Activated CD8-positive, alpha-beta memory T cell treated with anti-CD3 and anti-CD28 coated beads, Interleukin-2, amount 50 U/mL, for 1 hour (primary cell): ENCODE data around the gene FBLN1.

Experiments
- DNase-seq: peaks from one replicate; pipeline ENCODE4 v3.0.0-alpha.2; 2020; ENCODE audit errors: extremely low read depth

The FBLN1 gene

GRCh38 chr22:45503816-45504372, 1.2 kb downstream of the FBLN1 start:
- DNase-seq: no peak

DNA sequence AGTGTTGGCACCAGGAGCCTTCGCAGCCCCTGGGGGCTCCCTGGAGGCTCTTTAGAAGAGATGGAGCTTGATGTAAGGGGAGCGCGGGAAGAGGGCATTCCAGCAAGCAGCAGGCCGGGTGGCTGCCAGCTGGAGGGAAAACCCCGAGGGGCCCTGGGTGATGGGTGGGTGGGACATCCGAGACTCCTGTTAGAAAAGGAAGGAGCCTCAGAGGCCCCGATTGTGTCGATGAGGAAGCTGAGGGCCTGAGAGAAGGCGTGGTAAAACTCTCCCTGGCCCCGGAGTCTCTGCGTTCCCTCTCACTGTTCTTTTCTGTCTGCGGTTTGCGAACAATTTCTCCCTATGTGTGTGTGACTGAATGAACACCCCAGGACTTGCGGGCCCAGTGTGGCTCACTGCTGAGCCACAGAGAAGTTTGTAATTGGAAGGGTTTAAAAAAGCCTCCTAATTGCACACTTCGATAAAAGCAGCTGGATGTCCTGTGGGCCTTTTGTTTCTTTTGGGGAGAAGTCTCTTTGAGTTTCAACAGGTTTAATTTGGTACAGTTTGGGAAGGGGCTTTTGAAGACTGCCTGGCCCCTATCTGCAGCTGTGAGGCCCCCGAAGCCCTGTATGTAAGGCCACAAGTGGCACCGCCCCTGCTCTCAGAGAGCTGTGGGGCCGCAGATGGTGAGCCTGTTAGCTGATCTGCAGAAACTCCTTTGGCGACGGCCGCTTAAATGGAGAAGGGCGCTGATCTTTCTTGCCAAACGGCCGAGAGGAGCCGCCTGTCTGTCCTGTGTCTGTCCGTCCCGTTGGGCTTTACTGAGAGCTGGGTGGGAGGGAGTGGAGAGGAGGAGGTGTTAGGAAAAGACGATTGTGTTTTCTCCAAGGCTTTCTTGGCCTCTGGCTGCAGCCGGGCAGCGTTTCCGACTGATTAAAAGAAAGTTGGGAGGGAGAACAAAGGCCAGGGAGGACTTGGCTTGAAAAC, 2.0 kb downstream of the FBLN1 start:
- no peak for DNase-seq

DNA sequence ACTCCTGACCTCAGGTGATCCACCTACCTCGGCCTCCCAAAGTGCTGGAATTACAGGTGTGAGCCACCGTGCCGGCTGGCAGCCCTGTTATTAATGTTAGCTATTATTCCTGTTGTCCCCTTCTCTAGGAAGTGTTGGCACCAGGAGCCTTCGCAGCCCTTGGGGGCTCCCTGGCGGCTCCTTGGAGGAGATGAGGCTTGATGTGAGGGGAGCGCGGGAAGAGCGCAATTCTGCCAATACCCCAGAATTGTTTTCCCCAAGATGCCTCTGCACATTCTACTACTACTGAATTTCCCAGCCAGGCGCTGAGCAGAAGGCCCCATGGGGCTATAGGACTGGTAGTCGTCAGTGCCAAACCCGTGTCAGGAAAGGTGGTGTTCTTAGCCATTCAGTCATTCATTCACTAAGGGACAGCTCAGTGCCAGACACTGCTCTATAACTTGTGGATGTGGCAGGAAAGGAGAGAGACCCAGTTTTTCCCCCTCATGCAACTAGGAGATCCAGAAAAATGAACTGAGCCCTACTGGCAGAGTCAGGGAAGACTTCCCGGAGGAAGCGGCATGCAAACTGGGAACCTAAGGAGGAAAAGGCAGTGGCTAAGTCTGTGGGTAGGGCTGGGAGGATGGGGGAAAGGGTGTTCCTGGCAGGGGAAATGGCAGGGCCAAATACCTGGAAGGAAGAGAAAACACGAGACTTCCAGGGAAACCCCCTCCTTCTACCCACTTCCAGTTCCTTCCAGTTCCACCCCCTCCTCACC, 3.5 kb downstream of the FBLN1 start:
- no peak for DNase-seq

DNA sequence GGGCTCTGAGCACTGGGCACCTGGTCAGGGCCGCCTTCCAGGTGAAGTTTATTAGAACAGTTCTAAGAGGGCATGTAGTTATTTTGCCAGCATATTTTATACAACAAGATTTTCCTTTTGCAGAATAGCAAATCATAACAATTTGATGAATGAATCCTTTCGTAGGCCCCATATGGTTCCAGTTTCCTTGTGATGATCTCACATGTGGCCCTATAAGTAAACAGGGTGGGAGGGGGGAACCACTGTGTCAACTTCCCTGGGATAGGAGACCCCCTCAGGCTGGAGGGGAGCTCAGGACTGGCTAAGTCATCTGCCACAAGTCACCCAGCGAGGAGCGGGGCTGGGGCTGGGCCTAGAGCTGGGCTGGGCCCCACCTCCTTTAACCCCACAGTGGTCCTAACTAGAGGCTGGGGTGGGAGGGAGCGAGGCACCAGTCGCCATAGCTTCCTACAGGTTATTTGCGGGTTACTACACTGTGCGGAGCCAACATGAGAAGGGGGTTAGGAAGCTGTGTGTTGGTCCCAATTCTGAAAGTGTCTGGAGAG, 4.2 kb downstream of the FBLN1 start:
- no peak for DNase-seq

GRCh38 chr22:45507798-45508197, 5.1 kb downstream of the FBLN1 start:
- no peak for DNase-seq

DNA sequence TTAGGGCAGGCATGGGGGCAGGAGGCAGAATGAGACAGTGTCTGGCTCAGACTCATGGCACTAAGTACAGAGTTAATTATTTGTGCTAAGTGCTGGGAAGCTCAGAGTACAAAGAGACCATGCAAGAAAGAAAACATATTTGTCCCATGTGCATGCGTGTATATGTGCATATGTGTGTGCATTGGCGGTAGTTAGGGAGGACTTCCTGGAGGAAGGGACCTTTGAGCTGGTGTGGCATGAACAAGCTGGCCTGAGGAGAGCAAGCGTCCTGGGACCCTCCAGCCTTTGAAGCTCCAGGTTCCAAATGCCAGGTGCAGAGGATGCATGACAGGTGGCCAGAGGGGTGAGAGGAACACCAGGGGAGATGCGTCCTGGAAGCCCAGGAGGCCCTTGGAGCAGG, 6.1 kb downstream of the FBLN1 start:
- DNase-seq: no peak

DNA sequence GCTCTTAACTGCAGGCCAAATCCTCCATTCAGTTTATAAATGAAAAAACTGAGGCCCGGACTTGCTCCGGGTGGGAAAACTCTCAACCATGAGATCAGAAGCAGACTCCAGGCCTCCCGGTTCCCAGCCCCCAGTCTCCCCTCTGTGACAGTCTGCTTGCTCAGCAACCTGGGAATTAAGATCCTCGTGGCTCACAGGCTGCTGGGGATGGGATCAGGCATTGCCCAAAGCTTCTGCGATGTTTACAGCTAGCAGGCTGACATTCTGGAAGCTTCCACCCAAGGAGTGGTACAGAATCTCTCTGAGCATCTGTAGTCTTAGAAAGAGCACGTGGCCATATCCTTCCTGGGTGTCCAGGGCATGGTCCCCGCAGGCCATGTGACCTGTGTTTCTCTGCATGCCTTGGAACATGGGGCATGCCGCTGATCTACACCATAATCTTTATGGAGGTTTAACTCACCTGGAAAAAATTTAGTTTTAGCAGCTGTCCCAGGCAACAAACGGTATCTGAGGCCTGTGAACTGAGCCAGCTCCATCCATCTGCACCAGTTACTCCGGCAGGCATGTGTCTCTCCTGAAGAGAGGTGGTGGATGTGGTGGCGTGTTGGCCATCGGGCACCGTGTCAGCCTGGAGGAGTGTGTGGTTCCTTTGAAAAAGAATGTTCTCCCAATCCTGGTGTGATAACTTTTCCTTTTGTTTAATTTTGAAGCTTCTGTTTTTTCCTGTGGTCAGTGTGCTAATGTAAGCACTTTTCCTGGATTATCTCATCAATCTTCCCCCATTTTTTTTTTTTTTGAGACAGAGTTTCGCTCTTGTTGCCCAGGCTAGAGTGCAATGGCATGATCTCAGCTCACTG, 7.9 kb downstream of the FBLN1 start:
- DNase-seq: no peak

- no peak for DNase-seq
Observed at GRCh38 chr22:45511847-45512261, 9.2 kb downstream of the FBLN1 start.

- no peak for DNase-seq
Observed at GRCh38 chr22:45512363-45512762, 9.7 kb downstream of the FBLN1 start.

GRCh38 chr22:45515676-45516075, 13.0 kb downstream of the FBLN1 start:
- no peak for DNase-seq

GRCh38 chr22:45516163-45516562, 13.5 kb downstream of the FBLN1 start:
- DNase-seq: no peak

DNA sequence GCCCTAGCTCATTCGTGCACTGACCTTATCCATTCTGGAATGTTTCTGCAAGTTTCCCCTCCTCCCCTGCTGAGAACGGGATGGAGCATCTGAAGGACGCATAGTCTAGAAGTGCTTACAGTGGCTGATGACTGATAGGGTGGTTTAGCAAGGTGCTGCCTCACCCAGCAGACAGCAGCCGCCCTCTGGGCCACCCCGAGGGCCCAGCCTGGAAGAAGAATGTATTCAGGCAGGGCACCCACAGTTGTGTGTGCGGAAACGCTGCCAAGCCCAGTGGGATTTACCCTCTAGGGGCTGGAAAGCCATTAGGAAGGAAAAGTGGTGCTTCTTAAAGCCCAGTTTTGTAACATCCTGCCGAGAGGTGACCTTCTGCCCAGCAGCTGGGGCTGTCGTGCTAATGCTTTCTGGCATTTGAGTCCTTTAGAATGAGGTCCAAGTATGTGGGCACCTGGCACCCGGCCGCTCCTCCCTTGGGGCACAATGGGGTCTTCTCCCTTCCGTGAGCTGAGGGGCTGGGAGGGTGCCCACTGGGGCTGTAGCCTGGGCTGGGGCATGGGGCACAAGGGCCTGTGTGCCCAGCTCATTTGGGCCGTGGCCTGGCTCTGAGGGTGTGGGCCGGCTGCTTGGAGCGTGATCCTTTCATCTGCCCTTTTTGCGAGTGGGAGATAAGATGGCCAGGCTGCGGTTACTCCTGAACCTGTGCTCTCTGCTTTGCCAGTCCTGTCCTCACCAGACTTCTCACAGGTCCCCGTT, 14.4 kb downstream of the FBLN1 start:
- no peak for DNase-seq

- no peak for DNase-seq
Observed at GRCh38 chr22:45518136-45518535, 15.5 kb downstream of the FBLN1 start.

DNA sequence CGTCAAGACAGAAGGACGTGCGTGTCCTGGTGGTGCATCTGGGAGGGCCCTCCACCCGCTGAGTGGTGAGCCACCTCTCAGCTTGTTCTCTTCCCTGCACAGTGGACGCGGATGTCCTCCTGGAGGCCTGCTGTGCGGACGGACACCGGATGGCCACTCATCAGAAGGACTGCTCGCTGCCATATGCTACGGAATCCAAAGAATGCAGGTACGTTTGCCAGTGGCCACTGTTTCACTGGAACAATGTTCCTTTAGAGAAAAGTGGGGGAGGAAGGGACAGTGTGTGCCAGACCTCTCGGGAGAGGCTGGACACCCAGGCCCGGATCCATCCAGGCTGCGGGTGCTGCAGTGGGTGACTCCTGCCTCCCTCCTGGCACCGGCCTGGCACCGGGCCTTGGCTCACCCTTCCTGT, 15.9 kb downstream of the FBLN1 start:
- no peak for DNase-seq

DNA sequence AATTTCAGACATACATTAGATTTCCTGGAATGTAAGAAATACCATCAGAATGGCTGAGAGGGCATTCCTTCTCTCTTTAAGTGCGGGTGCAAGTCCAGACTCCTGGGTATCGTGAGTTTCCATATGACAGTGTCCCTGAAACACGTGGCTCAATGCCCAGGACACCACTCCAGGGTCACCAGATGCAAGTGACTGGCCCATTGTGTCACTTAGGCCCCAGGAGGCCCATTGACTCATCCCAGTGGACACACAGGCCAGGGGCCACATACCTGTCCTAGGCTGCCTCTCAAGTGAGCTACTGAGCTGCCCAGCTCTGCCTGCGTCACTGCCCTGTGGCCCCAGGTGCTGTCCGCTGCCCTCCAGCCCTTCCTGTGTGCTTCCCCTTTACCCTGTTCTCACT, 18.5 kb downstream of the FBLN1 start:
- no peak for DNase-seq

DNA sequence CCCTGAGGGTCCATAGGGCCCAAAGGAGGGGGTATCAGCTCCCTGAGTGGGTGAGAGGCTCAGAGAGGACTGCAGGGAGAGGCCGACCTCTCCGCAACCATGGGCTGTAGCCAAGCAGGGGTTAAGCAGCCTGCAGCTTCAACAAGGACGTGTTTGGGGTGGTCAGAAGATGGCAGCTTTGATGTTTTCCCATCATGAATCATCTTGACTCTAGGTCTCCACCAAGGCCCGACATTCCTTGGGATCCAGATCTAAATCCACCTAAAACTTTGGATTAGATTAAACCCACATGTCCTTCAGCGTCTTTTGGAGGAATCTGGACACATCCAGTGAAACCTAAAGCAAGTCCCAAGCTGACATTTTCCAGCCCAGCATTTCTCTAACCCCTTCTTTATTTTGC, 19.8 kb downstream of the FBLN1 start:
- DNase-seq: no peak

GRCh38 chr22:45524157-45524556, 21.5 kb downstream of the FBLN1 start:
- no peak for DNase-seq

DNA sequence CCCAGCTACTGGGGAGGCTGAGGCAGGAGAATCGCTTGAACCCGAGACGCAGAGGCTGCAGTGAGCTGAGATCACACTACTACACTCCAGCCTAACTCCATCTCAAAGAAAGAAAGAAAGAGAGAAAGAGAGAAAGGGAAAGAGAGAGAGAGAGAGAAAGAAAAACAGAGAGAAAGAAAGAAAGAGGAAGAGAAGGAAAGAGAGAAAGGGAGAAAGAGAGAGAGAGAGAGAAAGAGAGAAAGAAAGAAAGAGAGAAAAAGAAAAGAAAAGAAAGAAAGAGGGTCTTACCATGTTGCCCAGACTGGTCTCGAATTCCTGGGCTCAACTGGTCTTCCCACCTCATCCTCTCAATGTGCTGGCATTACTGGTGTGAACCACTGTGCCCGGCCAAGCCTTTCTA, 22.3 kb downstream of the FBLN1 start:
- DNase-seq: no peak

- DNase-seq: no peak
Observed at GRCh38 chr22:45525480-45525879, 22.8 kb downstream of the FBLN1 start.

DNA sequence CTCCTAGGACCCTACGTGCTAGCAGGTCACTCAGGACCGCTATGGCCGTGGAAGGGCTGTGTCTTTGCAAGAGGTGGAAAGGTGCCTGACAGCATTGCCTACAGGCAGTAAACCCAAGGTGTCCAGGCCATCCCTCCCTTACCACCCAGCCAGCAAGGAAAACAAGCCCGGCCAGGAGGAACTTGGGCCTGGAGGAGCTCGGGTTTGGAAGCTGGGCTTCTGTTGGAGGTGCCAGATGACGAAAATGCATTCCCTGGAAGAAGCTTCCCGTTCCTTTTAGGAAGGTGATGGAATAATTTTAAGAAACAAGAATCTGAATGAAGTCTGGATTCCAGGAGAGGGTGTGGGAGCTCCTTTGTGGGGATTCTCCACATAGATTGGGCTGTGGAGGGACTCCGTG, 23.6 kb downstream of the FBLN1 start:
- no peak for DNase-seq
